Measurements from ENCODE around the gene MADCAM1. TPM values are rescaled to one million over a fixed set of nuclear protein-coding genes. Genes with fewer than 3 reads are reported as not detected.

Gene MADCAM1
- total RNA-seq, 4 donors from 2014 or later, result 0.34 to 0.57 TPM; not detected in 2

DNA sequence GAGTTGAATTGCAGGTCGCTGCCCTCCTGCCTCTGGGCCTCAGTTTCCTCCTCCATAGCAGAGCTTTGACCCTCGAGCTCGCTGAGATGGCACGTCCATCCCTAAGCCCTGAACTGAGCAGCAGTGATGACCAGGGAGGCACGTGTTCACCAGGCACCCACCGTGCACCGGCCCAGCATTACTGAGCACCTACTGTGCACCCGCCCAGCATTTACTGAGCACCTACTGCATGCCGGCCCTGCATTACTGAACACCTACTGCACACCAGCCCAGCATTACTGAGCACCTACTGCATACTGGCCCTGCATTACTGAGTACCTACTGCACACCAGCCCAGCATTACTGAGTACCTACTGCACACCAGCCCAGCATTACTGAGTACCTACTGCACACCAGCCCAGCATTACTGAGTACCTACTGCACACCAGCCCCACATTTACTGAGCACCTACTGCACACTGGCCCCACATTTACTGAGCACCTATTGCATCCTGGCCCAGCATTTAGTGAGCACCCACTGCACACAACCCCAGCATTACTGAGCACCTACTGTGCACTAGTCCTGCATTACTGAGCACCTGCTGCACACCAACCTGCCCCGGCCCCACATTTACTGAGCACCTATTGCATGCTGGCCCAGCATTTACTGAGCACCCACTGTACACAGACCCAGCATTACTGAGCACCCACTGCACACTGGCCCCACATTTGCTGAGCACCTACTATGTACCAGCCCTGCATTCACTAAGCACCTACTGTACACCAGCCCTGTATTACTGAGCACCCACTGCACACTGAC is 17.3 kb downstream of the MADCAM1 start:
- no peak overlapping the region for H3K4me3 ChIP-seq (ENCODE audit: low read depth, poor library complexity, severe bottlenecking)
- no peak for DNase-seq (ENCODE audit: low spot score in 2 of 2)
- WGBS, 2 donors, result 82 to 84% methylated on average over 10 of the region's 10 CpGs
- intact Hi-C loops (cut with DNase I; ENCODE audit: low total_unique reads), result no loop called here
- no peak for TF ChIP-seq POLR2A (IDR thresholded peaks at IDR 0.05)
- TF ChIP-seq, protein P1, sequence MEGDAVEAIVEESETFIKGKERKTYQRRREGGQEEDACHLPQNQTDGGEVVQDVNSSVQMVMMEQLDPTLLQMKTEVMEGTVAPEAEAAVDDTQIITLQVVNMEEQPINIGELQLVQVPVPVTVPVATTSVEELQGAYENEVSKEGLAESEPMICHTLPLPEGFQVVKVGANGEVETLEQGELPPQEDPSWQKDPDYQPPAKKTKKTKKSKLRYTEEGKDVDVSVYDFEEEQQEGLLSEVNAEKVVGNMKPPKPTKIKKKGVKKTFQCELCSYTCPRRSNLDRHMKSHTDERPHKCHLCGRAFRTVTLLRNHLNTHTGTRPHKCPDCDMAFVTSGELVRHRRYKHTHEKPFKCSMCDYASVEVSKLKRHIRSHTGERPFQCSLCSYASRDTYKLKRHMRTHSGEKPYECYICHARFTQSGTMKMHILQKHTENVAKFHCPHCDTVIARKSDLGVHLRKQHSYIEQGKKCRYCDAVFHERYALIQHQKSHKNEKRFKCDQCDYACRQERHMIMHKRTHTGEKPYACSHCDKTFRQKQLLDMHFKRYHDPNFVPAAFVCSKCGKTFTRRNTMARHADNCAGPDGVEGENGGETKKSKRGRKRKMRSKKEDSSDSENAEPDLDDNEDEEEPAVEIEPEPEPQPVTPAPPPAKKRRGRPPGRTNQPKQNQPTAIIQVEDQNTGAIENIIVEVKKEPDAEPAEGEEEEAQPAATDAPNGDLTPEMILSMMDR (IDR thresholded peaks at IDR 0.05), result no peak

DNA sequence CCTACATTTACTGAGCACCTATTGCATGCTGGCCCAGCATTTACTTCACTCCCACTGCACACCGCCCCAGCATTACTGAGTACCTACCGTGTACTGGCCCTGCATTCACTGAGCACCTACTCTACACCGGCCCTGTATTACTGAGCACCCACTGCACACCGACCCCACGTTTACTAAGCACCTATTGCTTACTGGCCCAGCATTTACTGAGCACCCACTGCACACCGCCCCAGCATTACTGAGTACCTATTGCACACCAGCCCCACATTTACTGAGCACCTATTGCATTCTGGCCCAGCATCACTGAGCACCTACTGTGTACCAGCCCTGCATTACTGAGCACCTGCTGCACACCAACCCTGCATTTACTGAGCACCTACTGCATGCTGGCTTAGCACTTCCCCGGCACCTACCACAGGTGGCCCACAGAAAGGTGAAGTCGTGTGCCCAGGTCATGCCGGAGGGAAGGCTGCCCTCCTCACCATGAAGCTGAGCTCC is 17.9 kb downstream of the MADCAM1 start:
- intact Hi-C loops (cut with DNase I; ENCODE audit: low total_unique reads), result no loop called here
- TF ChIP-seq, protein P1 (IDR thresholded peaks at IDR 0.05), result no peak
- TF ChIP-seq POLR2A (IDR thresholded peaks at IDR 0.05), result no peak
- no peak for DNase-seq (ENCODE audit: low spot score in 2 of 2)
- WGBS, 2 donors, result 88 to 95% methylated on average over 9 of the region's 9 CpGs
- no peak overlapping the region for H3K4me3 ChIP-seq (ENCODE audit: low read depth, poor library complexity, severe bottlenecking)

DNA sequence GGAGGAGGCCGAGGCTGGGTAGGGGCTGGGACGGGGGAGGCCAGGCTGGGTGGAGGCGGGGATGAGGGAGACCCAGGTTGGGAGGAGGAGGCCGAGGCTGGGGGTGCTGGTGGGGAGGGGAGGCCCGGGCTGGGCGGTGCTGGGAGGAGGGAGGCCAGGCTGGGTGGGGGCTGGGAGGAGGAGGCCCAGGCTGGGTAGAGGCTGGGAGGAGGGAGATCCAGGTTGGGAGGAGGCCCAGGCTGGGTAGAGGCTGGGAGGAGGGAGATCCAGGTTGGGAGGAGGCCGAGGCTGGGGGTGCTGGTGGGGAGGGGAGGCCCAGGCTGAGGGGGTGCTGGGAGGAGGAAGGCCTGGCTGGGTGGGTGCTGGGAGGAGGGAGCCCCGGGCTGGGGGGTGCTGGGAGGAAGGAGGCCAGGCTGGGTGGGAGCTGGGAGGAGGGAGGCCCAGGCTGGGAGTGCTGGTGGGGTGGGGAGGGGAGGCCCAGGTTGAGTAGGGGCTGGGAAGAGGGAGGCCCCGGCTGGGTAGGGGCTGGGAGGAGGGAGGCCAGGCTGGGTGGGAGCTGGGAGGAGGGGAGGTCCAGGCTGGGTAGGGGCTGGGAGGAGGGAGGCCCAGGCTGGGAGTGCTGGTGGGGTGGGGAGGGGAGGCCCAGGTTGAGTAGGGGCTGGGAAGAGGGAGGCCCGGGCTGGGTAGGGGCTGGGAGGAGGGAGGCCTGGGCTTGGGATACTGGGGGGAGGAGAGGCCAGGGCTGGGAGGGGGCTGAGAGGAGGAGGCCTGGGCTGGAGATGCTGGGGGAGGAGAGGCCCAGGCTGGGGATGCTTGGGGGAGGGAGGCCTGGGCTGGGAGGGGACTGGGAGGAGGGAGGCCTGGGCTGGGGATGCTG is 21.7 kb downstream of the MADCAM1 start:
- no peak for DNase-seq (ENCODE audit: low spot score in 2 of 2)
- intact Hi-C loops (cut with DNase I; ENCODE audit: low total_unique reads), result no loop called here
- no peak overlapping the region for H3K4me3 ChIP-seq (ENCODE audit: low read depth, poor library complexity, severe bottlenecking)
- TF ChIP-seq, protein P1 (IDR thresholded peaks at IDR 0.05), result no peak
- no peak for TF ChIP-seq POLR2A (IDR thresholded peaks at IDR 0.05)
- WGBS, 2 donors, result 63 to 76% methylated on average over 10 of the region's 10 CpGs

DNA sequence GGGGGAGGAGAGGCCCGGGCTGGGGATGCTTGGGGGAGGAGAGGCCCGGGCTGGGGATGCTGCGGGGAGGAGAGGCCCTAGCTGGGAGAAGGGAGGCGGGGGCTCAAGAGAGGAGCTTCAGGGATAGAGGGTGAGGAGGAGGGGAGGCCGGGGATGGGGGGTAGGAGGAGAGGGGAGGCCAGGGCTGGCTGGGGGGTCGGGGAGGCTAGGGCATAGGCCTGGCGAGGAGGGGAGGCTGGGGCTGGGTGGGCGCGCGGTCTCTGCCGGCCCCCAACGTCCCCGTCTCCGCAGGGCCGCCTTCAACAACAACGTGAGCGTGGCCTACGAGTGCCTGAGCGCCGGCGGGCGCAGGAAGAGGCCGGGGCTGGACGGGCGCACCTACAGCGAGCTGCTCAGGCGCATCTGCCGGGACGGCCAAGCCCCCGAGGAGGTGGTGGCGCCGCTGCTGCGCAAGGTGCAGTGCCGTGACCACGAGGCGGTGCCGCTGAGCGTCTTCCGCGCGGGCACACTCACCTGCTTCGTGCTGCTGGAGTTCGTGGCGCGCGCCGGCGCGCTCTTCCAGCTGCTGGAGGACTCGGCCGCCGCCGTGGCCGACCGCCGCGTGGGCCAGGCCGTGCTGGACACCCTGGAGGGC is 22.4 kb downstream of the MADCAM1 start:
- 46 to 58% methylated on average over 20 to 32 of the region's 58 CpGs for WGBS, 2 donors
- no peak for DNase-seq (ENCODE audit: low spot score in 2 of 2)

DNA sequence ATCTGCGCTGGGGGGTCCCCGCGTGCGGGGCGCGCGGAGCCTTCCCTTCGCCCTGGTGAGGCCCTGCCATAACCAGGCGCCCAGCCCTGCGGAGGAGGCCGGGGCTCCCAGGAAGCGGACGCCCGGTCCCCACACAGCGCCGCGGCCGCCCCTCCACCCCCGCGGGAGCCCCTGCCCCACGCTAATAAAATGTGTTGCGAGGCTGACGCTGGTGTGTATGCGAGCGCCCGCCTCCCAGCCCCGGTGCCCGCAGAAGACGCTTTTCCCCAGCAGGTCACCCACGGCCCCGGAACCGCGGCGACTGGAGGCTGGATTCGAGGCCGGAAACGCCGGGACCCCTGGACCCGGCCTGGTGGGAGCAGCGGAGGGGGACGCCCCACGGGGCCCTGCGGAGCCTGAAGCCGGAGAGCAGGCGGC is 23.2 kb downstream of the MADCAM1 start:
- TF ChIP-seq POLR2A (IDR thresholded peaks at IDR 0.05), result no peak
- TF ChIP-seq, protein P1 (IDR thresholded peaks at IDR 0.05), result no peak
- WGBS, 2 donors, result 88 to 93% methylated on average over 19 to 41 of the region's 45 CpGs
- intact Hi-C loops (cut with DNase I; ENCODE audit: low total_unique reads), result no loop called here
- H3K4me3 ChIP-seq (ENCODE audit: low read depth, poor library complexity, severe bottlenecking), result no peak overlapping the region
- DNase-seq (ENCODE audit: low spot score in 2 of 2), result no peak

More for the DNA sequence above, 22.4 kb downstream of the MADCAM1 start:
- intact Hi-C loops (cut with DNase I; ENCODE audit: low total_unique reads), result no loop called here
- TF ChIP-seq, protein P1 (IDR thresholded peaks at IDR 0.05), result no peak
- TF ChIP-seq POLR2A (IDR thresholded peaks at IDR 0.05), result no peak
- H3K4me3 ChIP-seq (ENCODE audit: low read depth, poor library complexity, severe bottlenecking), result no peak overlapping the region

Measured in lower leg skin (tissue), 4 donors.